A549 (cell line): ENCODE data around the gene COL13A1.

Source experiments
- BCL3 ChIP-seq: fragments of >200 bp; sonication (Bioruptor Twin); formaldehyde crosslinking; IDR thresholded peaks from 3 replicates; pipeline ENCODE4 v1.6.1; 2016
- CEBPB ChIP-seq, 2 experiments: fragments of >200 bp in 1 of 2; sonication (Bioruptor Twin) in 1 of 2; formaldehyde crosslinking in 1 of 2; IDR thresholded peaks; 2 replicates each; pipeline ENCODE4 v1.6.1; 2012 to 2016
- CHD4 ChIP-seq: fragments of 200-600 bp; sonication (generic); IDR thresholded peaks from 2 replicates; pipeline ENCODE4 v1.6.1; 2016; ENCODE audit warnings: antibody characterized with exemption, mild to moderate bottlenecking, borderline replicate concordance
- CTCF ChIP-seq: fragments of >200 bp; sonication (Bioruptor Twin); formaldehyde crosslinking; IDR thresholded peaks from 3 replicates; pipeline ENCODE4 v1.5.1; 2016
- ELK1 ChIP-seq: fragments of 150-350 bp; IDR thresholded peaks from 2 replicates; pipeline ENCODE4 v1.6.1; 2014; ENCODE audit warnings: low read depth, mild to moderate bottlenecking, low read length
- MAFK ChIP-seq: fragments of 450-650 bp; IDR thresholded peaks from 2 replicates; pipeline ENCODE4 v1.6.1; 2014; ENCODE audit not compliant: partially characterized antibody
- POLR2A ChIP-seq: IDR thresholded peaks from 2 replicates; pipeline ENCODE4 v1.6.1; 2012; ENCODE audit warnings: mild to moderate bottlenecking, low read length
- RARB ChIP-seq: fragments of 250-450 bp; sonication (Bioruptor Pico); IDR thresholded peaks from 2 replicates; pipeline ENCODE4 v1.8.0; 2021; ENCODE audit warnings: mild to moderate bottlenecking, moderate library complexity
- RCOR1 ChIP-seq: fragments of 150-350 bp; IDR thresholded peaks from 2 replicates; pipeline ENCODE4 v1.6.1; 2014; ENCODE audit warnings: antibody characterized with exemption, low read length, low read depth
- RFX5 ChIP-seq: fragments of 450-650 bp; IDR thresholded peaks from 2 replicates; pipeline ENCODE4 v1.7.1; 2014; ENCODE audit warnings: antibody characterized with exemption, mild to moderate bottlenecking, moderate library complexity
- SMC3 ChIP-seq: fragments of >200 bp; sonication (Bioruptor Twin); formaldehyde crosslinking; IDR thresholded peaks from 3 replicates; pipeline ENCODE4 v1.6.1; 2018; ENCODE audit warnings: inconsistent platforms
- USF2 ChIP-seq: fragments of 450-650 bp; IDR thresholded peaks from 2 replicates; pipeline ENCODE4 v1.6.1; 2014; ENCODE audit warnings: antibody characterized with exemption
- ZNF302 ChIP-seq: fragments of 250-450 bp; sonication (Bioruptor Pico); IDR thresholded peaks from 2 replicates; pipeline ENCODE4 v1.9.0; 2021; ENCODE audit warnings: inconsistent platforms, mild to moderate bottlenecking, moderate library complexity
- TF ChIP-seq, protein P1 (sequence below): fragments of 200-600 bp; sonication (generic); IDR thresholded peaks from 2 replicates; pipeline ENCODE4 v1.6.1; 2016; ENCODE audit warnings: antibody characterized with exemption, mild to moderate bottlenecking, moderate library complexity

- no peak for TF ChIP-seq ELK1
- TF ChIP-seq CTCF: no peak
- TF ChIP-seq CEBPB (IDR thresholded peaks at IDR 0.05): no peak
- no peak for TF ChIP-seq ZNF302
- TF ChIP-seq POLR2A: no peak
- TF ChIP-seq SMC3: no peak
- no peak for TF ChIP-seq RFX5
- TF ChIP-seq BCL3: no peak
- TF ChIP-seq, protein P1, sequence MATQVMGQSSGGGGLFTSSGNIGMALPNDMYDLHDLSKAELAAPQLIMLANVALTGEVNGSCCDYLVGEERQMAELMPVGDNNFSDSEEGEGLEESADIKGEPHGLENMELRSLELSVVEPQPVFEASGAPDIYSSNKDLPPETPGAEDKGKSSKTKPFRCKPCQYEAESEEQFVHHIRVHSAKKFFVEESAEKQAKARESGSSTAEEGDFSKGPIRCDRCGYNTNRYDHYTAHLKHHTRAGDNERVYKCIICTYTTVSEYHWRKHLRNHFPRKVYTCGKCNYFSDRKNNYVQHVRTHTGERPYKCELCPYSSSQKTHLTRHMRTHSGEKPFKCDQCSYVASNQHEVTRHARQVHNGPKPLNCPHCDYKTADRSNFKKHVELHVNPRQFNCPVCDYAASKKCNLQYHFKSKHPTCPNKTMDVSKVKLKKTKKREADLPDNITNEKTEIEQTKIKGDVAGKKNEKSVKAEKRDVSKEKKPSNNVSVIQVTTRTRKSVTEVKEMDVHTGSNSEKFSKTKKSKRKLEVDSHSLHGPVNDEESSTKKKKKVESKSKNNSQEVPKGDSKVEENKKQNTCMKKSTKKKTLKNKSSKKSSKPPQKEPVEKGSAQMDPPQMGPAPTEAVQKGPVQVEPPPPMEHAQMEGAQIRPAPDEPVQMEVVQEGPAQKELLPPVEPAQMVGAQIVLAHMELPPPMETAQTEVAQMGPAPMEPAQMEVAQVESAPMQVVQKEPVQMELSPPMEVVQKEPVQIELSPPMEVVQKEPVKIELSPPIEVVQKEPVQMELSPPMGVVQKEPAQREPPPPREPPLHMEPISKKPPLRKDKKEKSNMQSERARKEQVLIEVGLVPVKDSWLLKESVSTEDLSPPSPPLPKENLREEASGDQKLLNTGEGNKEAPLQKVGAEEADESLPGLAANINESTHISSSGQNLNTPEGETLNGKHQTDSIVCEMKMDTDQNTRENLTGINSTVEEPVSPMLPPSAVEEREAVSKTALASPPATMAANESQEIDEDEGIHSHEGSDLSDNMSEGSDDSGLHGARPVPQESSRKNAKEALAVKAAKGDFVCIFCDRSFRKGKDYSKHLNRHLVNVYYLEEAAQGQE: no peak
- TF ChIP-seq RCOR1: no peak
- no peak for TF ChIP-seq USF2
- no peak for TF ChIP-seq MAFK
- TF ChIP-seq RARB (CRISPR knock-in tag): no peak
- no peak for TF ChIP-seq CHD4
These were observed 9.4 kb upstream of the COL13A1 start for GRCh38 chr10:69792341-69792740.
